ENCODE results near the gene RPP14.
A peak's percentile ranks its signal among the peaks of the same experiment; 100 is the strongest.

RPP14 gene

GRCh38 chr3:58292866-58293265 lies 13.2 kb upstream of the RPP14 start:
- no peak for DNase-seq

GRCh38 chr3:58293516-58293915 lies 12.5 kb upstream of the RPP14 start:
- no peak for DNase-seq

GRCh38 chr3:58296269-58296668 lies 9.8 kb upstream of the RPP14 start:
- no peak for DNase-seq

- no peak for DNase-seq
These were observed 9.2 kb upstream of the RPP14 start for GRCh38 chr3:58296843-58297242.

GRCh38 chr3:58298190-58298589 lies 7.9 kb upstream of the RPP14 start:
- no peak for DNase-seq

DNA sequence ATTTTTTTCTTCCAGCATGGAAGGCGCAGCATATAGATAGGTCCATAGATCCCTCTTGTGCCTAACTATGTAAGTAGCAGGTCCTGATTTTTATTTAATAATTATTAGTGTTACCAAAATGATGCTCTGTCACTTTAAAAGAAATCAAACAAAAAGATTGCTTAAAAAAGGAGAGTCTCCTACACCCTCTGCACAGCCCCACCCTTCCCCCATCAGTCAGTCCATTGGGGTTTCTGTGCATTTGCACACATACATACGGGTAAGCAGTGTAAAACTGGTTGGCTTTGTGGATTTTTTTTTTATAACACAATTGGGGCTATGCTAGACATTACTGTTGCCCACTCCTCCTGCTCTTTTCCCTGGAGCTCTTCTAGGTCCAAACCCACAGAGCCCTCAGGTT lies 7.0 kb upstream of the RPP14 start:
- DNase-seq = no peak

DNA sequence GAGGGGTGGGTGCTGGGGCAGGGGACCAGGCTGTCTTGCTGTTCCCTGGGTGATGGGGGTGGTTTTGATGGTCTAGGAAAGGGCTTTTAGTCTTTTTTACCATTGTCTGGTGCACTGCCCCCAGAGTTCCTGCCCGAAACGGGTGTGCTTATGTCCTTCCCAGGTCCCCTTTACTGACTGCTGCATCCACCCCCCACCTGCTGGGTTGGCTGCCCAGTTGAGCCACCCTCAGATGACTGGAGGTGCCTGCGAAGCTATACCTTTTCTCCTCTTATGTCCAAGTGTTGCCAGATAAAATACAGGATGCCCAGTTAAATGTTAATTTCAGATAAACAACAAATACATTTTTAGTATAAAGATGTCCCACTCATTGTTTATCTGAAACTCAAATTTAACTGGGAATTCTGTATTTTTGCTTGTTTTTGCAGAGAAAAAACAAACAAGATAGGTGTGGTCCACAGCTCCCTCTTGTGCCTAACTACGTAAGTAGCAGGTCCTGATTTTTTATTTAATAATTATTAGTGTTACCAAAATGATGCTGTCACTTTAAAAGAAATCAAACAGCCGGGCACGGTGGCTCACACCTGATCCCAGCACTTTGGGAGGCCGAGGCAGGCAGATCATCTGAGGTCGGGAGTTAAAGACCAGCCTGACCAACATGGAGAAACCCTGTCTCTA lies 6.1 kb upstream of the RPP14 start:
- DNase-seq = no peak

- peak; percentile 27 for DNase-seq
These were observed 1.7 kb downstream of the RPP14 start for GRCh38 chr3:58307639-58308215.

DNA sequence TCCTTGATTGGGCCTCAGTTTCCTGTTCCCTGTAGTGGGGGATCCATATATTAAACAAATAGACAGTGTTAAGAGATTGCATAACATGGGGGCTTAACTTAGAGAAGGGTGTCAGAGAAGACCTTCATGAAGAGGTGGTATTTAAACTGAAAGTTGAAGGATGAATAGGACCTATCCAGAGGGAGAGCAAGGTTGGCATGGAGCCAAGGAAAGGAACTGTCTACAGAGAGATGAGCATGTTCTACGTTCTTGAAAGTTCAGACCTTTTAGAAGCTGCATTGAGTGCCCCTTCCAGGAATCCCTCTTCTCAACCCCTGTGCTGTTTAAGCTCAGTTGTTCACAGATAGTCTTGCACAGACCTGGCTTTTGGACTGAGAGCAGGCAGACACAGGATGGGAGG lies 2.7 kb downstream of the RPP14 start:
- DNase-seq = no peak

GRCh38 chr3:58317811-58318210 lies 11.8 kb downstream of the RPP14 start:
- DNase-seq = no peak

- DNase-seq = no peak
These were observed 15.7 kb downstream of the RPP14 start for GRCh38 chr3:58321791-58322190.

- DNase-seq = no peak
These were observed 16.7 kb downstream of the RPP14 start for GRCh38 chr3:58322793-58323192.

- no peak for DNase-seq
These were observed 17.7 kb downstream of the RPP14 start for GRCh38 chr3:58323529-58324390.

DNA sequence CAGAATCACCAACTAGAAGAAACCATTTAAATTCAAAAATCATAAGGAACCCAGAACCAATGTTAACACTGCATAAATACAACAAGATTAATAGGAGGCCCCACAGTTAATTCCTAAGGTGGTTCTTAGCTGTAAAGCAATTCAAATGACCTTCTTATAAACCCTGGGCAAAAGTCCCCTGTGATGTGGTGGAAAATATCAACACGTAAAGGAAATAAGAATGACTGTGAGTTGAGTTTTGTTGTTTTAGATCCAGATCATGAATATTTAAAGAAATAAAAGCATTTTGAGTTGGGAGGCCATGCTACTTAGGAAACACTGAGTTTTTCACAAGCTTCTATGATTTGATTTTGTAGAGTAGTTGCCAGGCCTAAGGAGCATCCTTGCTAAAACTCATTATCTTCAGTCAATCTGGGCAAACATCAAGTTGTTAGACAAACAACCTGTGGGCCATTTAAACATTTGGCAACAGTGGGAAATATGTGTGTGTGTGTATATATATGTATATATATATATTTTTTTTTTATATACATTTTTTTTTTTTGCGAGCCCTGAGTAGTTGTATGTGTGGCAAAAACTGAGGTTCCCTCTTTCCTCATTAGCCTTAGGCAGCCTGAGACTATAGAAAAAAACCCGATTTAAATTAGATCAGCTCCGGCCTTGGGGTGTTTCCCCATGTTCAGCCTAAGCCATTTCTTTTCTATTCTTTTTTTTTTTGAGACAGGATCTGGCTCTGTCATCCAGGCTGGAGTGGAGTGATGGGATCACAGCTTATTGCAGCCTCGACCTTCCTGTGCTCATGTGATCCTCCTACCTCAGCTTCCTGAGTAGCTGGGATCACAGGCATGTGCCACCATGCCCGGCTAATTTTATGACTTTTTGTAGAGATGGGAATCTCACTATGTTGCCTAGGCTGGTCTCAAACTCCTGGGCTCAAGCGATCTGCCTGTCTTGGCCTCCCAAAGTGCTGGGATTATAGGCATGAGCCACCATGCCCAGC lies 18.6 kb downstream of the RPP14 start:
- DNase-seq = no peak

DNA sequence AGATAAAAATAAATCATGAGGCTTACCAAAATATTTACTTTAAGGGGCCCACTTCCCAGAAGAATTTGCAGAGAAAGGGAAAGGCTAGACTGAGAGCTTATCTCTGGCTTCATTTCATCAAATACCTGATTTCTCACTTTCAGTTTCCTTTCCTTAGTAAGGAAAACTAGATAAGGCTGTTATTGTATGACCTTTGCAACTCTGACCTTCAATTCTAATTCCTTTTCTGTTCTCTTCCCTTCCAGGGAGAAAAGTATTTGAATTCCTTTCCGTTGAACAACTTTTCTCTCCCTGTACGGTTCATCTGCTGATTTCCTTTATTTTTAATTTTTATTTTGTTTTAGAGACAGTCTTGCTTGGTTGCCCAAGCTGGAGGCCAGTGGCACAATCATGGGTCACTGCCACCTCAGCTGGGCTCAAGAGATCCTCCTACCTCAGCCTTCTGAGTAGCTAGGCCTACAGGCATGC lies 19.5 kb downstream of the RPP14 start:
- DNase-seq = no peak

- DNase-seq = no peak
These were observed 20.3 kb downstream of the RPP14 start for GRCh38 chr3:58326267-58326900.

DNA sequence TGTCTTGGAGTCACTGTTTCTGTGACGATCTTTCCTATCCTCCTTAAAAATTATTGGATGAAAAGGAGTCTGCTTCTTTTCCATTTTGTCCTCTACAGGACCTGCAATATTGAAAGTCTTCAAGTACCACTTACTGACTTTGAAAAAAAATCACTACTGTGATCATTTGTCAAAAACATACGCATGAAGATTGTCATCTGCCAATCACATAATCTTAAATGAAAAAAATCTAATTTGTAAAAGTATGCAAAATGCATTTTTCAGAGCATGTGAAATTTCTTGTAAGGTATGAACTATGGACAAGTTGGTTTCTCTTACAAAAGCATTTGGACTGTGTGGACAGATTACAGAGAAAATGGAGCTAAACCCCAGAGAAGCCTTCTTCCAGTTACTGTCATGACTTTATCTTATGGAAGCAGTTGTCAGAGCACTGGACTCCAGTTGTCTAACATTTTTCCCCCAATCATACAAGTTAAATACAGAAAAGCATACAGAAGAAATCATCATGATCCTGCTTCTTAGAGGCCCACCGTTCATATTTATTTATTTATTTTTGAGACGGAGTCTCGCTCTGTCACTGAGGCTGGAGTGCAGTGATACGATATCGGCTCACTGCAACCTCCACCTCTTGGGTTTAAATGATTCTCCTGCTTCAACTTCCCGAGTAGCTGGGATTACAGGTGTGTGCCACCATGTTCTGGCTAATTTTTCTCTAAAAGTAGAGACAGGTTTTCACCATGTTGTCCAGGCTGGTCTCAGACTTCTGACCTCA lies 23.3 kb downstream of the RPP14 start:
- DNase-seq = no peak

- no peak for DNase-seq
These were observed 23.9 kb downstream of the RPP14 start for GRCh38 chr3:58329922-58330413.

DNA sequence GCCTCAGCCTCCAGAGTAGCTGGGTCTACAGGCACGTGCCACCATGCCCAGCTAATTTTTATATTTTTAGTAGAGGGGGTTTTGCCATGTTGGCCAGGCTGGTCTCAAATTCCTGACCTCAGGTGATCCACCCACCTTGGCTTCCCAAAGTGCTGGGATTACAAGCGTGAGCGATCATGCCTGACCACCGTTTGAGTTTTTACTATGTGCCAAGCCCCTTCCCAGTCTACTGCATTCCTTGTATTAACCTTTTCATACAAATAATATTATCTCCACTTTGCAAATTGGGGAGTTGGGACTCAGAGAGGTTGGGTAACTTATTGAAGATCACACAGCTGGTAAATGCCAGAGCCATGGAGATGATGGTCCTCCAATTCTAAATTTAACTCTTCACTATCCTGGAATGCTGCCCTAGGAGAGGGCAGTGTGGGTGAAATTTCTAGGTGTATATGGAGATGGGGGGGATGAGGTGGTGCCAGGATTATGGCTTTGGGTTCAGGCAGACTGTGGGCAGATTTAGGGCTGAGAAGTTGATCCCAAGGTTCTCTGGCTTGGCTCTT lies 25.6 kb downstream of the RPP14 start:
- no peak for DNase-seq

DNA sequence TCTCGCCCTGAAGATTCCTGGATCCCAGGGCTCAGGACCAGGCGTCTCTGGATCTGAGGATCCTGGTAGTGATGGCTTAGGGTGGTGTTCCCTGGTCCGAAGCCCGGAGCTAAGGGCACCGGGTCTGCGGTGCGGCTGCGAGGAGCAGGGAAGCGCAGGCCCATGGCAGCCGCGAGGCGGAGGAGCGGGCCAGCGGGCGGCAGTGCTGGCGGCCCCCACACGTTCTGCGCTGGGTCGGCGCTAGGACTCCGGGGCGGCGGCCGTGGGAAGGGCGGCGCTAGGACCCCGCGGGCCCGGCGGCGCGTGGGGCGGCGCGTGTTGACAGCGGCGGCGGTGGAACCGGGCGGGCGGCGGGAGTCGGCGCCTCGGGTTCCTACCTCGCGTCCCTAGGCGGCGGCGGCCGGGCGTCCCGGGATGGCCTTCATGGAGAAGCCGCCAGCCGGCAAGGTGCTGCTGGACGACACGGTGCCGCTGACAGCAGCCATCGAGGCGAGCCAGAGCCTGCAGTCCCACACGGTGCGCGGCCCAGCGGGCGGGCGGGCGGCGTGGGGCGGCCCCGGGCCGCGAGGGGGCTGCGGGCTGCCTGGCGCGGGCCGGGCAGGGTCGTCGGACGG lies 26.6 kb downstream of the RPP14 start, which contains the start of gene PXK:
Gene PXK, plus strand, starts transcription at position 318 of the 614 bp plus-strand sequence. Its CDS starts 97 bp downstream, at position 415.
- peak; percentile 56 for DNase-seq

Measured in amniotic stem cell (primary cell).